GM23338 (cell line): Measurements from ENCODE around the gene PRRX1. TPM values are rescaled to one million over a fixed set of nuclear protein-coding genes. Genes with fewer than 3 reads are reported as not detected.

Experiments
- ATAC-seq: fragments of 200-7000 bp; cut with Tn5 transposase; 3 replicates; pipeline ENCODE4 v1.9.1; 2020
- DNase-seq: peaks from one replicate; pipeline ENCODE4 v3.0.0-alpha.2; 2015; ENCODE audit warnings: low spot score
- H2AFZ ChIP-seq: fragments of 200-600 bp; sonication (generic); 2 replicates; pipeline ENCODE4 v1.8.0; 2016; ENCODE audit warnings: antibody characterized with exemption, mild to moderate bottlenecking, moderate library complexity
- H3F3A ChIP-seq: fragments of 200-600 bp; sonication (generic); replicated peaks from 2 replicates; pipeline ENCODE4 v1.8.0; 2017; ENCODE audit warnings: antibody characterized with exemption, mixed run types, low read depth
- H3K27ac ChIP-seq: fragments of 200-600 bp; sonication (generic); 2 replicates; pipeline ENCODE4 v1.6.1; 2016; ENCODE audit warnings: low read depth
- H3K27me3 ChIP-seq: fragments of 200-600 bp; sonication (generic); 2 replicates; pipeline ENCODE4 v1.8.0; 2016; ENCODE audit warnings: mild to moderate bottlenecking, mixed run types, moderate library complexity; ENCODE audit not compliant: insufficient read depth
- H3K36me3 ChIP-seq: fragments of 200-600 bp; sonication (generic); 2 replicates; pipeline ENCODE4 v1.8.0; 2016; ENCODE audit warnings: mild to moderate bottlenecking; ENCODE audit not compliant: insufficient read depth
- H3K4me1 ChIP-seq: fragments of 200-600 bp; sonication (generic); 2 replicates; pipeline ENCODE4 v1.8.0; 2016; ENCODE audit warnings: mild to moderate bottlenecking, moderate library complexity; ENCODE audit not compliant: insufficient read depth
- H3K4me2 ChIP-seq: fragments of 200-600 bp; sonication (generic); 2 replicates; pipeline ENCODE4 v1.7.1; 2017; ENCODE audit warnings: mixed run types
- H3K4me3 ChIP-seq: fragments of 200-600 bp; sonication (generic); 2 replicates; pipeline ENCODE4 v1.6.1; 2016; ENCODE audit warnings: mixed run types
- H3K79me2 ChIP-seq: fragments of 200-600 bp; sonication (generic); replicated peaks from 2 replicates; pipeline ENCODE4 v1.8.0; 2017; ENCODE audit warnings: mild to moderate bottlenecking; ENCODE audit not compliant: insufficient read depth
- H3K9me2 ChIP-seq: fragments of 200-600 bp; sonication (generic); 2 replicates; pipeline ENCODE4 v1.8.0; 2017; ENCODE audit not compliant: insufficient read depth
- H4K20me1 ChIP-seq: fragments of 200-600 bp; sonication (generic); replicated peaks from 2 replicates; pipeline ENCODE4 v1.8.0; 2017; ENCODE audit warnings: mild to moderate bottlenecking; ENCODE audit not compliant: insufficient read depth
- H3K27ac Mint-ChIP-seq: 2 replicates; pipeline ENCODE4 v1.8.0; 2020; ENCODE audit warnings: inconsistent platforms, mild to moderate bottlenecking, moderate library complexity, mixed read lengths
- H3K27me3 Mint-ChIP-seq: 3 replicates; pipeline ENCODE4 v1.8.0; 2022; ENCODE audit warnings: low read depth, mild to moderate bottlenecking, moderate library complexity, mixed read lengths, inconsistent platforms; ENCODE audit not compliant: insufficient read depth, poor library complexity
- H3K36me3 Mint-ChIP-seq: 3 replicates; pipeline ENCODE4 v1.8.0; 2021; ENCODE audit warnings: low read depth, mild to moderate bottlenecking, inconsistent platforms, moderate library complexity, mixed read lengths
- H3K4me1 Mint-ChIP-seq: 3 replicates; pipeline ENCODE4 v1.8.0; 2020; ENCODE audit warnings: mild to moderate bottlenecking, inconsistent platforms, mixed read lengths
- H3K4me3 Mint-ChIP-seq: 3 replicates; pipeline ENCODE4 v1.8.0; 2021; ENCODE audit warnings: moderate library complexity, mild to moderate bottlenecking, inconsistent platforms, mixed read lengths
- H3K9me3 Mint-ChIP-seq: 3 replicates; pipeline ENCODE4 v1.8.0; 2020; ENCODE audit warnings: moderate library complexity, mild to moderate bottlenecking, inconsistent platforms, mixed read lengths
- CREB1 ChIP-seq: fragments of 250-450 bp; sonication (Bioruptor Pico); IDR thresholded peaks from 2 replicates; pipeline ENCODE4 v1.5.0; 2020; ENCODE audit warnings: low read depth, mild to moderate bottlenecking, moderate library complexity
- EZH2phosphoT487 ChIP-seq: fragments of 200-600 bp; sonication (generic); IDR thresholded peaks from one replicate; pipeline ENCODE4 v1.8.1; 2018; ENCODE audit warnings: antibody characterized with exemption; ENCODE audit not compliant: unreplicated experiment
- NANOG ChIP-seq: IDR thresholded peaks from 2 replicates; pipeline ENCODE4 v1.6.1; 2016; ENCODE audit warnings: antibody characterized with exemption, borderline replicate concordance
- ZNF114 ChIP-seq: fragments of 250-450 bp; sonication (Bioruptor Pico); IDR thresholded peaks from 2 replicates; pipeline ENCODE4 v1.5.0; 2020; ENCODE audit warnings: mild to moderate bottlenecking, moderate library complexity
- ZNF331 ChIP-seq: fragments of 250-450 bp; sonication (Bioruptor Pico); IDR thresholded peaks from 2 replicates; pipeline ENCODE4 v1.5.0; 2020; ENCODE audit warnings: low read depth, mild to moderate bottlenecking, moderate library complexity
- polyA plus RNA-seq: library from polyadenylated mRNA; unstranded; fragments of >200 nt; fragmentation: Nextera tagmentation; extraction: Ambion mirVana; gene quantifications from 2 replicates; pipeline ENCODE4 v1.2.1, GENCODE V29; 2016
- total RNA-seq: library from RNA; depleted of rRNA; stranded (reverse); fragments of >200 nt; shearing (Covaris generic); gene quantifications from 2 replicates; pipeline ENCODE4 v1.2.3, GENCODE V29; 2014
- TF ChIP-seq, protein P1 (sequence below), 2 experiments: fragments of 200-600 bp in 1 of 2; sonication (generic) in 1 of 2; conservative IDR thresholded peaks; 2 replicates each; pipeline versions ENCODE4 v1.5.1 to v1.6.1; 2016 to 2017; ENCODE audit warnings: antibody characterized with exemption in 2 of 2, low read depth in 2 of 2, mild to moderate bottlenecking in 2 of 2, moderate library complexity in 1 of 2
- TF ChIP-seq, protein P2 (sequence below): fragments of 250-450 bp; sonication (Bioruptor Pico); IDR thresholded peaks from 2 replicates; pipeline ENCODE4 v1.5.0; 2020; ENCODE audit warnings: mild to moderate bottlenecking, moderate library complexity
- TF ChIP-seq, protein P3 (sequence below): IDR thresholded peaks from 2 replicates; pipeline ENCODE4 v1.6.1; 2016; ENCODE audit warnings: antibody characterized with exemption
- TF ChIP-seq, protein P4 (sequence below): IDR thresholded peaks from one replicate; pipeline ENCODE4 v1.6.1; 2018; ENCODE audit warnings: antibody characterized with exemption; ENCODE audit not compliant: unreplicated experiment

Gene PRRX1
- total and polyA plus RNA-seq, 2 experiments from 2014 or later: 0.58 TPM; not detected in 1

DNA sequence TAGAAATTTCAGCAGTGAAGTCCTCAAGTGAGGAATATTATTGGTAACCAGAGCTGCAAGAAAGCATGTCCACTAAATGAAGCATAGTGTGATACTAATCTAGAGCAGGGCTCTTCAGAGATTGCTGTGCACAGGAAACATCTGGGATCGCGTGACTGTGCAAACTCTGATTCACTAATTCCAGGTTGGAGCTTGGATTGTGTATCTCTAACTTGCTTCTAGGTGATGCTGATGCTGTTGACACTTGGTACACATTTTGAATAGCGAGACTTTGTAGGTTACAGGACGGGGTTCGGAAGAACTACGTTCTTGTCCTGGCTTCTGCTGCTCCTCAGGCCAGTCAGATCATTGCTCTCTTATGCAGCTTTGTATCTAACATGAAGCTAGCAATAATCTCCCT, 66.5 kb downstream of the PRRX1 start:
- H3K27ac Mint-ChIP-seq: no peak overlapping the region
- no peaks in the 10 kb centered on the region for H3K9me3 Mint-ChIP-seq
- Histone ChIP-seq H3K36me3 (no peaks in the 10 kb centered on the region), H3F3A (no peaks in the 10 kb centered on the region), H3K27ac (no peak overlapping the region), H3K4me1 (no peaks in the 10 kb centered on the region), H3K4me2 (no peak overlapping the region), H4K20me1 (no peaks in the 10 kb centered on the region), H3K4me3 (no peak overlapping the region), H3K79me2 (no peaks in the 10 kb centered on the region), H3K9me2 (peaks cover 4% of the 10 kb centered on the region; the same call in 1 of the 2 replicates), H3K27me3 (no peaks in the 10 kb centered on the region), H2AFZ (no peak overlapping the region)
- H3K4me3 Mint-ChIP-seq: no peak overlapping the region
- H3K4me1 Mint-ChIP-seq: no peaks in the 10 kb centered on the region
- TF ChIP-seq, protein P1, sequence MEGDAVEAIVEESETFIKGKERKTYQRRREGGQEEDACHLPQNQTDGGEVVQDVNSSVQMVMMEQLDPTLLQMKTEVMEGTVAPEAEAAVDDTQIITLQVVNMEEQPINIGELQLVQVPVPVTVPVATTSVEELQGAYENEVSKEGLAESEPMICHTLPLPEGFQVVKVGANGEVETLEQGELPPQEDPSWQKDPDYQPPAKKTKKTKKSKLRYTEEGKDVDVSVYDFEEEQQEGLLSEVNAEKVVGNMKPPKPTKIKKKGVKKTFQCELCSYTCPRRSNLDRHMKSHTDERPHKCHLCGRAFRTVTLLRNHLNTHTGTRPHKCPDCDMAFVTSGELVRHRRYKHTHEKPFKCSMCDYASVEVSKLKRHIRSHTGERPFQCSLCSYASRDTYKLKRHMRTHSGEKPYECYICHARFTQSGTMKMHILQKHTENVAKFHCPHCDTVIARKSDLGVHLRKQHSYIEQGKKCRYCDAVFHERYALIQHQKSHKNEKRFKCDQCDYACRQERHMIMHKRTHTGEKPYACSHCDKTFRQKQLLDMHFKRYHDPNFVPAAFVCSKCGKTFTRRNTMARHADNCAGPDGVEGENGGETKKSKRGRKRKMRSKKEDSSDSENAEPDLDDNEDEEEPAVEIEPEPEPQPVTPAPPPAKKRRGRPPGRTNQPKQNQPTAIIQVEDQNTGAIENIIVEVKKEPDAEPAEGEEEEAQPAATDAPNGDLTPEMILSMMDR (conservative IDR thresholded peaks at IDR 0.05; ENCODE audit: low read depth in 2 of 2): no peak
- TF ChIP-seq, protein P2, sequence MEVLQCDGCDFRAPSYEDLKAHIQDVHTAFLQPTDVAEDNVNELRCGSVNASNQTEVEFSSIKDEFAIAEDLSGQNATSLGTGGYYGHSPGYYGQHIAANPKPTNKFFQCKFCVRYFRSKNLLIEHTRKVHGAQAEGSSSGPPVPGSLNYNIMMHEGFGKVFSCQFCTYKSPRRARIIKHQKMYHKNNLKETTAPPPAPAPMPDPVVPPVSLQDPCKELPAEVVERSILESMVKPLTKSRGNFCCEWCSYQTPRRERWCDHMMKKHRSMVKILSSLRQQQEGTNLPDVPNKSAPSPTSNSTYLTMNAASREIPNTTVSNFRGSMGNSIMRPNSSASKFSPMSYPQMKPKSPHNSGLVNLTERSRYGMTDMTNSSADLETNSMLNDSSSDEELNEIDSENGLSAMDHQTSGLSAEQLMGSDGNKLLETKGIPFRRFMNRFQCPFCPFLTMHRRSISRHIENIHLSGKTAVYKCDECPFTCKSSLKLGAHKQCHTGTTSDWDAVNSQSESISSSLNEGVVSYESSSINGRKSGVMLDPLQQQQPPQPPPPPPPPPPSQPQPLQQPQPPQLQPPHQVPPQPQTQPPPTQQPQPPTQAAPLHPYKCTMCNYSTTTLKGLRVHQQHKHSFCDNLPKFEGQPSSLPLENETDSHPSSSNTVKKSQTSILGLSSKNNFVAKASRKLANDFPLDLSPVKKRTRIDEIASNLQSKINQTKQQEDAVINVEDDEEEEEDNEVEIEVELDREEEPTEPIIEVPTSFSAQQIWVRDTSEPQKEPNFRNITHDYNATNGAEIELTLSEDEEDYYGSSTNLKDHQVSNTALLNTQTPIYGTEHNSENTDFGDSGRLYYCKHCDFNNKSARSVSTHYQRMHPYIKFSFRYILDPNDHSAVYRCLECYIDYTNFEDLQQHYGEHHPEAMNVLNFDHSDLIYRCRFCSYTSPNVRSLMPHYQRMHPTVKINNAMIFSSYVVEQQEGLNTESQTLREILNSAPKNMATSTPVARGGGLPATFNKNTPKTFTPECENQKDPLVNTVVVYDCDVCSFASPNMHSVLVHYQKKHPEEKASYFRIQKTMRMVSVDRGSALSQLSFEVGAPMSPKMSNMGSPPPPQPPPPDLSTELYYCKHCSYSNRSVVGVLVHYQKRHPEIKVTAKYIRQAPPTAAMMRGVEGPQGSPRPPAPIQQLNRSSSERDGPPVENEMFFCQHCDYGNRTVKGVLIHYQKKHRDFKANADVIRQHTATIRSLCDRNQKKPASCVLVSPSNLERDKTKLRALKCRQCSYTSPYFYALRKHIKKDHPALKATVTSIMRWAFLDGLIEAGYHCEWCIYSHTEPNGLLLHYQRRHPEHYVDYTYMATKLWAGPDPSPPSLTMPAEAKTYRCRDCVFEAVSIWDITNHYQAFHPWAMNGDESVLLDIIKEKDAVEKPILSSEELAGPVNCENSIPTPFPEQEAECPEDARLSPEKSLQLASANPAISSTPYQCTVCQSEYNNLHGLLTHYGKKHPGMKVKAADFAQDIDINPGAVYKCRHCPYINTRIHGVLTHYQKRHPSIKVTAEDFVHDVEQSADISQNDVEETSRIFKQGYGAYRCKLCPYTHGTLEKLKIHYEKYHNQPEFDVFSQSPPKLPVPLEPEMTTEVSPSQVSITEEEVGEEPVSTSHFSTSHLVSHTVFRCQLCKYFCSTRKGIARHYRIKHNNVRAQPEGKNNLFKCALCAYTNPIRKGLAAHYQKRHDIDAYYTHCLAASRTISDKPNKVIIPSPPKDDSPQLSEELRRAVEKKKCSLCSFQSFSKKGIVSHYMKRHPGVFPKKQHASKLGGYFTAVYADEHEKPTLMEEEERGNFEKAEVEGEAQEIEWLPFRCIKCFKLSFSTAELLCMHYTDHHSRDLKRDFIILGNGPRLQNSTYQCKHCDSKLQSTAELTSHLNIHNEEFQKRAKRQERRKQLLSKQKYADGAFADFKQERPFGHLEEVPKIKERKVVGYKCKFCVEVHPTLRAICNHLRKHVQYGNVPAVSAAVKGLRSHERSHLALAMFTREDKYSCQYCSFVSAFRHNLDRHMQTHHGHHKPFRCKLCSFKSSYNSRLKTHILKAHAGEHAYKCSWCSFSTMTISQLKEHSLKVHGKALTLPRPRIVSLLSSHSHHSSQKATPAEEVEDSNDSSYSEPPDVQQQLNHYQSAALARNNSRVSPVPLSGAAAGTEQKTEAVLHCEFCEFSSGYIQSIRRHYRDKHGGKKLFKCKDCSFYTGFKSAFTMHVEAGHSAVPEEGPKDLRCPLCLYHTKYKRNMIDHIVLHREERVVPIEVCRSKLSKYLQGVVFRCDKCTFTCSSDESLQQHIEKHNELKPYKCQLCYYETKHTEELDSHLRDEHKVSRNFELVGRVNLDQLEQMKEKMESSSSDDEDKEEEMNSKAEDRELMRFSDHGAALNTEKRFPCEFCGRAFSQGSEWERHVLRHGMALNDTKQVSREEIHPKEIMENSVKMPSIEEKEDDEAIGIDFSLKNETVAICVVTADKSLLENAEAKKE (CRISPR knock-in tag): no peak
- TF ChIP-seq ZNF331: no peak
- no peak for TF ChIP-seq EZH2phosphoT487
- no peak for TF ChIP-seq NANOG
- TF ChIP-seq ZNF114: no peak
- TF ChIP-seq CREB1 (CRISPR knock-in tag): no peak
- TF ChIP-seq, protein P3, sequence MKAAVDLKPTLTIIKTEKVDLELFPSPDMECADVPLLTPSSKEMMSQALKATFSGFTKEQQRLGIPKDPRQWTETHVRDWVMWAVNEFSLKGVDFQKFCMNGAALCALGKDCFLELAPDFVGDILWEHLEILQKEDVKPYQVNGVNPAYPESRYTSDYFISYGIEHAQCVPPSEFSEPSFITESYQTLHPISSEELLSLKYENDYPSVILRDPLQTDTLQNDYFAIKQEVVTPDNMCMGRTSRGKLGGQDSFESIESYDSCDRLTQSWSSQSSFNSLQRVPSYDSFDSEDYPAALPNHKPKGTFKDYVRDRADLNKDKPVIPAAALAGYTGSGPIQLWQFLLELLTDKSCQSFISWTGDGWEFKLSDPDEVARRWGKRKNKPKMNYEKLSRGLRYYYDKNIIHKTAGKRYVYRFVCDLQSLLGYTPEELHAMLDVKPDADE: no peak
- TF ChIP-seq, protein P4, sequence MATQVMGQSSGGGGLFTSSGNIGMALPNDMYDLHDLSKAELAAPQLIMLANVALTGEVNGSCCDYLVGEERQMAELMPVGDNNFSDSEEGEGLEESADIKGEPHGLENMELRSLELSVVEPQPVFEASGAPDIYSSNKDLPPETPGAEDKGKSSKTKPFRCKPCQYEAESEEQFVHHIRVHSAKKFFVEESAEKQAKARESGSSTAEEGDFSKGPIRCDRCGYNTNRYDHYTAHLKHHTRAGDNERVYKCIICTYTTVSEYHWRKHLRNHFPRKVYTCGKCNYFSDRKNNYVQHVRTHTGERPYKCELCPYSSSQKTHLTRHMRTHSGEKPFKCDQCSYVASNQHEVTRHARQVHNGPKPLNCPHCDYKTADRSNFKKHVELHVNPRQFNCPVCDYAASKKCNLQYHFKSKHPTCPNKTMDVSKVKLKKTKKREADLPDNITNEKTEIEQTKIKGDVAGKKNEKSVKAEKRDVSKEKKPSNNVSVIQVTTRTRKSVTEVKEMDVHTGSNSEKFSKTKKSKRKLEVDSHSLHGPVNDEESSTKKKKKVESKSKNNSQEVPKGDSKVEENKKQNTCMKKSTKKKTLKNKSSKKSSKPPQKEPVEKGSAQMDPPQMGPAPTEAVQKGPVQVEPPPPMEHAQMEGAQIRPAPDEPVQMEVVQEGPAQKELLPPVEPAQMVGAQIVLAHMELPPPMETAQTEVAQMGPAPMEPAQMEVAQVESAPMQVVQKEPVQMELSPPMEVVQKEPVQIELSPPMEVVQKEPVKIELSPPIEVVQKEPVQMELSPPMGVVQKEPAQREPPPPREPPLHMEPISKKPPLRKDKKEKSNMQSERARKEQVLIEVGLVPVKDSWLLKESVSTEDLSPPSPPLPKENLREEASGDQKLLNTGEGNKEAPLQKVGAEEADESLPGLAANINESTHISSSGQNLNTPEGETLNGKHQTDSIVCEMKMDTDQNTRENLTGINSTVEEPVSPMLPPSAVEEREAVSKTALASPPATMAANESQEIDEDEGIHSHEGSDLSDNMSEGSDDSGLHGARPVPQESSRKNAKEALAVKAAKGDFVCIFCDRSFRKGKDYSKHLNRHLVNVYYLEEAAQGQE: no peak
- H3K27me3 Mint-ChIP-seq: no peaks in the 10 kb centered on the region
- DNase-seq: no peak
- no peak for ATAC-seq
- H3K36me3 Mint-ChIP-seq: no peaks in the 10 kb centered on the region
